ENCODE data around the gene OR51Q1.

GRCh38 chr11:5423131-5423530 is 1.2 kb downstream of the OR51Q1 start:
- no peak for TF ChIP-seq SP1 (IDR thresholded peaks at IDR 0.05; ENCODE audit: low read depth, low read length)
- TF ChIP-seq POLR2AphosphoS5 (IDR thresholded peaks at IDR 0.05; ENCODE audit: low read length) = no peak

Data from GM12878 (cell line).